ENCODE results near the gene ESR2. TPM values are rescaled to one million over a fixed set of nuclear protein-coding genes. Genes with fewer than 3 reads are reported as not detected.

Gene ESR2
- total and polyA plus RNA-seq, 2 of the 8 experiments (the other 6 are each of a cell fraction or from before 2014, with no cell fraction given) = 0.19 to 0.23 TPM

GRCh38 chr14:64095620-64096019 lies 198.6 kb downstream of the ESR2 start:
- H3K4me3 ChIP-seq (ENCODE audit: extremely low read depth in 1 of 4, insufficient read depth in 2 of 4, low read depth in 3 of 4, low read length in 4 of 4) = no peak overlapping the region
- DNase-seq (ENCODE audit: low read depth in 1 of 2, low spot score in 2 of 2) (no peak), FAIRE-seq (no peak)
- no peak overlapping the region for H3K27ac ChIP-seq (ENCODE audit: low read depth, low read length)
- no peak overlapping the region for H3K18ac ChIP-seq (ENCODE audit: extremely low read depth, low read length)
- no peaks in the 10 kb centered on the region for H3K79me2 ChIP-seq (ENCODE audit: control insufficient read depth in 1 of 2, insufficient read depth in 2 of 2, low read length in 2 of 2)
- H4K20me1 ChIP-seq (replicated peaks in 1 of 2; ENCODE audit: control insufficient read depth in 1 of 2, insufficient read depth in 2 of 2, low read length in 2 of 2) = no peaks in the 10 kb centered on the region
- H4K5ac ChIP-seq (ENCODE audit: insufficient read length, low read depth, low read length) = no peak overlapping the region
- H3K27me3 ChIP-seq (replicated peaks in 1 of 4; ENCODE audit: control insufficient read depth in 3 of 4, extremely low read depth in 1 of 4, insufficient read depth in 3 of 4, low read length in 3 of 4) = no peaks in the 10 kb centered on the region
- TF ChIP-seq SRF (IDR thresholded peaks at IDR 0.05; ENCODE audit: low read depth, low read length) (no peak), JUND (IDR thresholded peaks at IDR 0.05; ENCODE audit: low read length) (no peak), GABPA (IDR thresholded peaks at IDR 0.05; ENCODE audit: borderline replicate concordance, insufficient read depth, low read length) (no peak), MAX (IDR thresholded peaks at IDR 0.05) (no peak), POLR2AphosphoS5 (IDR thresholded peaks at IDR 0.05; ENCODE audit: low read depth, low read length) (no peak)
- peaks cover 0 to 12% (median 1%) of the 10 kb centered on the region in 4 experiments; a peak in 3 of 8 replicates for H3K36me3 ChIP-seq (ENCODE audit: control insufficient read depth in 2 of 4, insufficient read depth in 4 of 4, low read length in 3 of 4)
- no peak overlapping the region for H3K56ac ChIP-seq (replicated peaks; ENCODE audit: insufficient read length, low read depth, low read length)
- no peak overlapping the region for H3K4me2 ChIP-seq (ENCODE audit: insufficient read depth in 1 of 2, low read depth in 2 of 2, low read length in 2 of 2)
- peaks cover 0 to 3% (median 0%) of the 10 kb centered on the region in 4 experiments; a peak in 4 of 7 replicates for H3K4me1 ChIP-seq (replicated peaks in 1 of 4; ENCODE audit: control insufficient read depth in 3 of 4, insufficient read depth in 4 of 4, low read length in 3 of 4)
- no peak overlapping the region for H4K91ac ChIP-seq (replicated peaks; ENCODE audit: insufficient read length, low read length)
- H3K4ac ChIP-seq (replicated peaks; ENCODE audit: insufficient read length, low read depth, low read length) = no peak overlapping the region
- 91% methylated on average over 3 of the region's 3 CpGs; no CpG with 5 or more reads in 1 of the 2 experiments for whole genome bisulfite sequencing, 2 experiments (ENCODE audit: extremely low coverage in 1 of 2, insufficient coverage in 1 of 2, insufficient read length in 1 of 2, insufficient replicate concordance in 2 of 2, low coverage in 1 of 2, low lambda C conversion rate in 2 of 2, missing lambda C conversion rate in 1 of 2)
- H3K14ac ChIP-seq (ENCODE audit: insufficient read length) = no peak overlapping the region
- H2BK20ac ChIP-seq (ENCODE audit: low read length) = no peak overlapping the region
- no peak overlapping the region for H3K23ac ChIP-seq (ENCODE audit: insufficient read length)
- no peak overlapping the region for H2AK5ac ChIP-seq (ENCODE audit: low read depth, low read length)
- H2BK120ac ChIP-seq (replicated peaks; ENCODE audit: low read depth, low read length) = no peak overlapping the region
- H4K8ac ChIP-seq (ENCODE audit: extremely low read depth, insufficient read depth, low read length) = no peak overlapping the region
- H3K23me2 ChIP-seq (ENCODE audit: low read depth, low read length) = no peaks in the 10 kb centered on the region
- H3K79me1 ChIP-seq (ENCODE audit: low read depth, low read length) = no peaks in the 10 kb centered on the region
- H2AFZ ChIP-seq (ENCODE audit: low read length) = no peak overlapping the region
- no peaks in the 10 kb centered on the region for H3K9me3 ChIP-seq (ENCODE audit: insufficient read depth in 2 of 2, low read depth in 1 of 2, low read length in 1 of 2)
- POLR2A ChIA-PET (ENCODE audit: partially characterized antibody) = no interaction called here
- H2BK5ac ChIP-seq (ENCODE audit: low read depth, low read length) = no peak overlapping the region
- H2BK12ac ChIP-seq (ENCODE audit: low read depth, low read length) = no peak overlapping the region
- no peak overlapping the region for H3K9ac ChIP-seq (replicated peaks in 1 of 4; ENCODE audit: extremely low read depth in 1 of 4, low read depth in 3 of 4, low read length in 3 of 4)
- CTCF ChIA-PET (ENCODE audit: partially characterized antibody) = no interaction called here
- no peak overlapping the region for H2BK15ac ChIP-seq (ENCODE audit: low read length)
